ENCODE measurements around the gene SP9. TPM values are rescaled to one million over a fixed set of nuclear protein-coding genes. Genes with fewer than 3 reads are reported as not detected.

SP9 gene
- total and polyA plus RNA-seq, 9 of the 15 experiments (the other 6 are each of a cell fraction or from before 2014, with no cell fraction given): 0.04 to 0.23 (median 0.11) TPM; not detected in 3

- no peak for TF ChIP-seq BRF2 (IDR thresholded peaks at IDR 0.05; ENCODE audit: borderline replicate concordance, insufficient read depth, insufficient read length)
- TF ChIP-seq FOXJ3 (CRISPR knock-in tag; IDR thresholded peaks at IDR 0.05): no peak
- no peak for TF ChIP-seq CTCF (IDR thresholded peaks at IDR 0.05 in 2 of 3, conservative IDR thresholded peaks at IDR 0.05 in 1 of 3; ENCODE audit: insufficient read depth in 2 of 3, low read depth in 1 of 3, low read length in 3 of 3)
- 0 out of 4 replicates have a peak, but pooled peaks of 1 of the 2 experiments have one; percentile 23 for TF ChIP-seq TRIM24 (IDR thresholded peaks at IDR 0.05)
- TF ChIP-seq PRDM10 (IDR thresholded peaks at IDR 0.05; ENCODE audit: partially characterized antibody): no peak
- no peak for TF ChIP-seq DPF2 (IDR thresholded peaks at IDR 0.05)
- TF ChIP-seq NFATC3 (IDR thresholded peaks at IDR 0.05): no peak
- TF ChIP-seq MAFG (tag; conservative IDR thresholded peaks at IDR 0.05): peak; percentile 39; the same call in 1 of the 2 replicates
- TF ChIP-seq MEF2D (tag; conservative IDR thresholded peaks at IDR 0.05; ENCODE audit: low read depth): peak; percentile 81
- no peak for TF ChIP-seq RERE (CRISPR knock-in tag; IDR thresholded peaks at IDR 0.05; ENCODE audit: borderline replicate concordance)
These were observed 49.0 kb downstream of the SP9 start (continued) for GRCh38 chr2:174383796-174384195.
